Activated gamma-delta T cell (primary cell): ENCODE measurements around the gene NUMB.

Source experiments
- DNase-seq: peaks from one replicate; lab custom pipeline; 2025; lab: John Stamatoyannopoulos, UW

The NUMB gene

DNA sequence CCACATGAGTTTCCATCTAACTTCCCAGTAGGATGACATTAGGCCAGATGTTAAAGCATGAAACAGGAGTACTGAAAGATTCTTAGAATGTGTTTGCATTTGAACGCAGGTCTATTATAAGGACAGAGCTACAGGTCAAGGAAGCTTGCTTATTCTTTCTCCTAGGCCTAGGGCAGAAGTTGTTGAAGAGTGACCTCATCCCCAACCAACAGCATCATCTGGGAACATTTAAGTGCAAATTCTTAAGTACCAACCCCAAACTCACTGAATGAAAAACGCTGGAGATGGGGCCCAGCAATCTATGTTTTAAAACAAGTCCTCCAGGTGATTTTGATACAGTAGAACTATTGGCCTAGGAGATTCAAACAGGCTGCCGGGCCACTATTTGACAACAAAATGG is 168.6 kb downstream of the NUMB start:
- DNase-seq = no peak

- no peak for DNase-seq
Observed at GRCh38 chr14:73289308-73289707, 169.0 kb downstream of the NUMB start.

GRCh38 chr14:73287071-73287470 is 171.3 kb downstream of the NUMB start:
- DNase-seq = no peak

DNA sequence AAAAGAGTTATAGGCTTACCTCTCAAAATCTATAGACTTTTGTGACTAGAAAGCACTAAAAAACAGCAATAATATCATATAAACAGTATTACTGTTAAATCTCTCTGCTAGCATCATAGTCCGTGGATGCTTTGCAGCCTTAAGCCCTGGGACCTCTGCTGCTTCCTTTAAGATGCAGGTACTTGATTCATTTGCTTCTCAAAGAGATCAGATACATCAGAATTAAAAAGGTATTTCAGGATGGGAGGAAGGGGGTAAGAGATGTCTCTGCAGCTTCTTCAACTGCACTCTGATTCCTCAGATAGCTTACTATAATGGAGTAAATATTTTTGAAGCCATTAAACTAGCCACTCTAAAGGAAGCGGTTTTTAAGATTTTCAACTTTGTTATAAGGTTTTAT is 171.7 kb downstream of the NUMB start:
- DNase-seq = no peak

DNA sequence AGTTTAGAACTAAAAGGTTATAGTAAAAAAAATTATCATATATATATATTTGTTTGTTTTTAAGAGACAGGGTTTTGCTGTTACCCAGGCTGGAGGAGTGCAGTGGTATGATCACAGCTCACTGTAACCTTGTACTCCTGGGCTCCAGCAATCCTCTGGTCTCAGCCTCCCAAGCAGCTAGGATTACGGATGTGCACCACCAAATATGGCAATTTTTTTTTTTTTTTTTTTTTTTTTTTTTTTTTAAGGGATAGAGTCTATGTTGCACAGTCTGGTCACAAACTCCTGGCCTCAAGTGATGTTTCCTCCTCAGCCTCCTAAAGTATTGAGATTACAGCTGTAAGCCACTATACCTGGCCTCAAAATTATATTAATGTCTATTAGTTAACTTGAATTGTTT is 172.4 kb downstream of the NUMB start:
- DNase-seq = no peak

DNA sequence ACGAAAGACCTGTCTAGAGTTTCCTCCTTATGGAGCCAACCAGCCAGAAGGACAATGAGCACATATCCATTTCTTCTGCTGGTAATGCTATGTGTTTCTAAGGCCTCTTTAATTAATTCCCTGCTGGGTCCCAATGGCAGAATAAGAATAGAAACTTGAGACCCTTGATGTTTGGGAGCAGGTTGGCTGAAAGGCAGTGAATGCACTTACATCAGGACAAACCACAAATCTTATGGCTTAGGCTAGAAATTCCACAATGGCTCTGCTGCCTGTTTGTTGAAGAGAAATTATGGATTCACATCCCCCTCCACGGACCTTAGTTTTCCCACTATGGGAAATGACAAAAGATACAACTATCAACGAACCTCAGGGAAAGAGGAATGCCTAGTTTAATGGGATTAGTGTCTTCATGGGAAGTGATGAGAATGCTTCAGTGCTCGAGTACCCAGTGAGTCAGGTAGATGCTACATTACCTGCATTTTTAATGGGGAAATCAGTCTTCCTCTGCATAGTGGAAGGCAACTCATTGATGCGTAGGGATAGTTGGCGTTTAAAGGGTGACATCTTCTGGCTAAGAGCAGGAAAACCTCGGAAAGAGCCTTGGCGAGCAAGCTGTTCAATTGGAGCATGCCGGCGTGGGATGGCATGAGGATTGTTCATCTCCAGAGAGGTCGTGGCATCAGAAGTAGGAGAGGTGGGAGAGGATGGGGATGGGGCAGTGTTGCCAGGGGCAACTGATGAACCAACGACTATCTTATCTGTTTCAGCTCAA is 174.6 kb downstream of the NUMB start:
- no peak for DNase-seq

DNA sequence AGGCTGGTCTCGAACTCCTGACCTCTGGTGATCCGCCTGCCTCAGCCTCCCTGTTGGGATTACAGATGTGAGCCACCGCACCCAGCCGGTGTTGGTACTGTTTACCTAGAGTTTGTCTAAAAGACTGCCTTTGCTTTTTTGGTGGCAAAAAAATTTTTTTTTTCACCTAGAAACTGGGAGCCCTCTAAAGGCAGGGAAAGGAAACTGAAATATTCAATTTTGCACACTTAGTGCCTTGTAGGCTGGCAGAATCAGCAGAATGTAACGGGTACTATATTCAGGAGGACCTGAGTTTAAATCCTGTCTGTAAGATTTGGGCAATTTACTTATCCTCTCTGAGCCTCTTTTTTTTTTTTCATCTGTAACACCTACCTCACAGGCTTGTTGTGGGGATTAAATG is 177.4 kb downstream of the NUMB start:
- no peak for DNase-seq

DNA sequence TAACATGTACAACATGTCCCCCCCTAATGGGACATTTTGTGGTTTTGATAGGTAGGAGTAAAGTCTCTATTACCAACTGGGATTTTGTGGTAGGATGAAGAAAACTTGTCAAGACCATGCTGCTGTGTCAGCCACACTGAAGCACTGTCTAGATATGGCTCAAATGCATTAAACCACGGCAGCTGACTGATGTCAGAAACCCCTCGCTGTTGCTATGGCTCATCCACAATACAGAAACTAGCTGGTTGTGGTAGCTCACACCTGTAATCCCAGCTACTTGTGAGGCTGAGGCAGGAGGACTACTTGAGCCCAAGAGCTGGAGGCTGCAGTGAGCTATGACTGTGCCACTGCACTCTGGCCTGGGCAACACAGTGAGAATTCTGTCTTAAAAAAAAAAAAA is 181.0 kb downstream of the NUMB start:
- DNase-seq = no peak

GRCh38 chr14:73276836-73277235 is 181.5 kb downstream of the NUMB start:
- DNase-seq = no peak

DNA sequence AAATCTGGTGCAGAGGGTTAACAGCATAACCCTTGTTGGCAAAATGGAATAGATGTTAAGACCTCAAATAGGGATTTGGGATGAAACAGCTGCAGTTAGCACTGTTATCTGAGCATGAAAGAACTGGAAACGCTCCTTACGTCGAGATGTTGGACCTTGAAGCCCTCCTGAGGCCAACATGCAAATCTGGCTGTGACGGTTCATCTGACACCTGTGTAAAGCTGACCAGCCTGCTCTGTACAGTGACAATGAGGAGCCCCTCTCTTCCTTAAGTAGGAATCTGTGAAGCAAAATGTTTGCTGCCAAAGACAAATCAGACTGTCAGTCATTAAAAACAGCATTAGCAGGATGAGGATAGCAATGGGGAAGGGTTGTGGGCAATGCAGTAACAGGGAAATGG is 184.5 kb downstream of the NUMB start:
- no peak for DNase-seq

DNA sequence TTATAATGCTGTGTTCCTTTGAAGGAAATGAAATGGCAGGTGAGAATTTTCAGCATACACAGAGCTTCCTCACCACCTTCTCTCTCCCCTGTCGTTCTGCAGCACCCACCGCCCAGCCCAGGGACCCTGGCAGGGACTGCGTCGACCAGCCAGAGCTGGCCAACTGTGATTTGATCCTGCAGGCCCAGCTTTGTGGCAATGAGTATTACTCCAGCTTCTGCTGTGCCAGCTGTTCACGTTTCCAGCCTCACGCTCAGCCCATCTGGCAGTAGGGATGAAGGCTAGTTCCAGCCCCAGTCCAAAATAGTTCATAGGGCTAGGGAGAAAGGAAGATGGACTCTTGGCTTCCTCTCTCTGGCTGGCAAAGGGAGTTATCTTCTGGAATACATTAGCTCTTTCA is 186.0 kb downstream of the NUMB start:
- DNase-seq = no peak

- no peak for DNase-seq
Observed at GRCh38 chr14:73269729-73270531, 188.4 kb downstream of the NUMB start.

DNA sequence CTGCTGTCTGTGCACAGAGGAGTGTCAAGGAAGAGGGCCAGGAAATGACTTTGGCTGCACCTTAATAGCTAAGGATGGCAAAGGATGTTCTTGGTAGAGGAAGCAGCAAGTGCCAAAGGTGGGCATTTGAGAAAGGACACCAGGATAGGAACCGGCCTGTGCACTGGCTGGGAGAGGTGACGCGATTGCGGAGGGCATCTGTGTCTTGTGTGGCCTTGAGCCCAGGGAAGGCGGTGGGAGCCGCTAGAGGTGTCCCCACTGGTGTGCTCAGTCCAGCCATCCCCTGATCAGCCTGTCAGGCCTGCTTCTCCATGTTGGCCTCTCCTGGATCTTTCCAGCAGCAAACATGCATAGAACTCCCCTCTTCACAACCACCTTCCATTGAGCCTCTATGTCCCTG is 190.9 kb downstream of the NUMB start:
- DNase-seq = no peak

DNA sequence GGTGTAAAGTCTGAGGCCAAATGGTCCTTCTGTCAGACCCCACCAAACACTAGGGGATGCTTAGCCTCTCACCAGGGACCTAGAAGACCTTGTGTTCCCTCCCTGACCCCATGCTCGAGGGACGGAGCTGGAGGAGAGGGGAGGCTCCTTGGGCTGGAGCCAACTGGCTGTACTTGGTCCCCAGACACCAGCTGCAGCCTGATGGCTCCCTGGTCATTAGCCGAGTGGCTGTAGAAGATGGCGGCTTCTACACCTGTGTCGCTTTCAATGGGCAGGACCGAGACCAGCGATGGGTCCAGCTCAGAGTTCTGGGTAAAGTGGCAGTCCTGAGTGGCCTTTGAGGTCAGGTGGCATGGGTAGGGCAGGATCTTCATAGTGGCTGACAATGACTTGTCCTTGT is 192.0 kb downstream of the NUMB start:
- DNase-seq = no peak

DNA sequence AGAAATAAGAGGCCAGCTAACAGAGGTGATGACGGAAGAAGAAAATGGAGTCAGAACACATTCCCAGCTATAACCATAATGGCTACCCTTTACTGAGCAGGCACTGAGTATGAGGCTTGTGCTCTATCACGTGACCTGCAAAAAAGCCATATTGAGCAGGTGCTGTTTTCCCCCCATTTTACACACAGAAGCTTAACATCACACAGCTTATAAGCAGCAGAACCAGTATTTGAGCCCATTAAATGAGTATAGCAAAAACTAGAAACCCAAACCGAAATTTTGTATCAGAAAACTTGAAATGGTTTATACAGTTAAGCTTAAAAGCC is 192.7 kb downstream of the NUMB start:
- DNase-seq = no peak

- no peak for DNase-seq
Observed at GRCh38 chr14:73264885-73265720, 193.2 kb downstream of the NUMB start.

DNA sequence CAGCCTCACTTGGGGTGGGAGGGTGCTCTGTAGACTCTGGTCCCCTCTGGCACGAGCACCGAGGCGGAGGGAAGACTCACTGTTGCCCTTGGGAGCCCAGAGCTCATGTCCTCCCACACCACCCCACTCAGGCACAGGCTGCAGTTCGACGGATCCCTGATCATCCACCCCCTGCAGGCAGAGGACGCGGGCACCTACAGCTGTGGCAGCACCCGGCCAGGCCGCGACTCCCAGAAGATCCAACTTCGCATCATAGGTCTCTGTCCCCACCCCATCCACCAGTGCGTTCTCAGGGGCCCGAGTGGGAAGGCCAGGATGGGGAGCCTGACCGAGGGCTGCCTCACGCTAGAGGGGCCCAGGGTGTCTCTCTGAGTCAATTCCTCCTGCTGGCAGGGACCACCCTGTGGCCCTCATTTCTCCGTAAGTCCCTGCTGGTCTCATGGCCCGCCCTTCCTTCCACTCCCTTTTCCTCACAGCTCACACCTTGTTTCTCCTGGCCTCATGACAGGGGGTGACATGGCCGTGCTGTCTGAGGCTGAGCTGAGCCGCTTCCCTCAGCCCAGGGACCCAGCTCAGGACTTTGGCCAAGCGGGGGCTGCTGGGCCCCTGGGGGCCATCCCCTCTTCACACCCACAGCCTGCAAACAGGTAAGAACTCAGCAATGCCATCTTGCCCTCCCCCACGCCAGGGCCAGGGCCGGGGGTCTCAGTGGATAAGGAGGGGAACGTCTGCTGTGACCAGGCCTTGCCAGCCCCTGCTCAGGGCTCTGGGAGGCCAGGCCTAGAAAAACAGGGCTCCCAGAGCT is 194.1 kb downstream of the NUMB start:
- no peak for DNase-seq

GRCh38 chr14:73263606-73264005 is 194.7 kb downstream of the NUMB start:
- no peak for DNase-seq

DNA sequence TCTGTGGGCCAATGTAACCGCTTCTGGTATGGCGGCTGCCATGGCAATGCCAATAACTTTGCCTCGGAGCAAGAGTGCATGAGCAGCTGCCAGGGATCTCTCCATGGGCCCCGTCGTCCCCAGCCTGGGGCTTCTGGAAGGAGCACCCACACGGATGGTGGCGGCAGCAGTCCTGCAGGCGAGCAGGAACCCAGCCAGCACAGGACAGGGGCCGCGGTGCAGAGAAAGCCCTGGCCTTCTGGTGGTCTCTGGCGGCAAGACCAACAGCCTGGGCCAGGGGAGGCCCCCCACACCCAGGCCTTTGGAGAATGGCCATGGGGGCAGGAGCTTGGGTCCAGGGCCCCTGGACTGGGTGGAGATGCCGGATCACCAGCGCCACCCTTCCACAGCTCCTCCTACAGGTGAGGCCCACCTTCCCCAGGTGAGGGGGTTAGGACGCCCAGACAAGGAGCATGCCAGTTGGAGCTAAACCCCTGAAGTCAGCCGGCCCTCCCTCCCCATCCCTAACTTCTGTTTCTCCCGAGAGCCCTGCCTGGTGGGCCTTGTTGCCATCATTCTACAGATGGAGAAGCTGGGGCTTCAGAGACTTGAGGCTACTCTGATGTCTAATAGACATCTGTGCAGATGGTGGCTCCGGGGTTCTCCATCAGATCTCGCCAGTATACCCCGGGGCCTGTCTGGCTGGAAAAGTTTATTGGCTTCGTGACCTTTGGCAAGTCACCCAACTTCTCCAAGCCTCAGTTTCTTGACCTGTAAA is 195.7 kb downstream of the NUMB start:
- DNase-seq = no peak

DNA sequence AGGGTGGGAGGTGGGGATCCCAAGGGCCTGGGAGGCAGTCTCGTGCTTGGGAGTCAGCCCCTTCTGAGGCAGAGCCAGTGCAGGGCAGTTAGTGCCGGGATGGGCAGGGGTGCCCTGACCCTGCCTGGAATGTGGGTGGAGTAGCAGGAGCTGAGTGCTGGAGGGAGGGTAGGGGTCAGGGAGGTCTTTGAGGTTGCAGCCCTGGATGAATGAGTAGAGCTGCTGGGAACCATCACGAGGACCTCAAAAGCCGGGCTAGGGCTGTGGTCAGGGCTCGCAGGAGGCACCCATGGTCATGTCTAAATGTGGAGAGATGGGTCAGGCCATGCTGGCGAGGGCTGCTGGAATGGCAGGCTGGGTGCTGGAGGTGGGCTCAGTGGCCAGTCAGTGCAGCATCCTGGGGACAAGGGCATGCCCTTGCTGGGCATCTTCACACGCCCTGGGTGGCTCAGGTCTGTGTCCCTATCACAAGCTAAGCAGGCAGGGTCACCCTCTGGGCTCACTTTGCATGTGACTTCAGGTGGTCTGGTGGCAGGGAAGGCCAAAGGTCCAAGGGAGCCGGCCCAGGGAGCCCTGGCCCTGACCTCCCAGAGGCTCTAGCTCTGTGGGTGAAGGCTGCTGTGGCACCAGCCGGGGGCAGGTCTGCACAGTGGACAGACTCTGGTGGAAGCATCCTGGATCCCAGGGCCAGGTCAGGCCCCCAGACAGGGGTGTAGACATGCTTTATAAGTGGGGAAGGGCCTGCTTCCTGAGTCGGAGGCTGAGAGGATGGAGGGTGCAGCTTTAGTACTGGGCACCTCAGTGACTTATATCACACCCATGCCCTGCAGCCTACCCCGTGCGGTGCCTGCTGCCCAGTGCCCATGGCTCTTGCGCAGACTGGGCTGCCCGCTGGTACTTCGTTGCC is 196.6 kb downstream of the NUMB start:
- DNase-seq = no peak
